ENCODE measurements around the gene WDR7.
A peak's percentile ranks its signal among the peaks of the same experiment; 100 is the strongest.

WDR7 gene

GRCh38 chr18:56650944-56651770, at the start of gene WDR7:
Gene WDR7, plus strand, starts transcription at chr18:56651359. Its CDS starts 21,157 bp downstream, at chr18:56672516.
- DNase-seq (ENCODE audit: low spot score) = peak; percentile 77

GRCh38 chr18:56606618-56607017, 44.5 kb upstream of the WDR7 start:
- no peak for DNase-seq (ENCODE audit: low spot score)

GRCh38 chr18:56615738-56616520, 35.2 kb upstream of the WDR7 start:
- DNase-seq (ENCODE audit: low spot score) = no peak

GRCh38 chr18:56627991-56628390, 23.2 kb upstream of the WDR7 start:
- no peak for DNase-seq (ENCODE audit: low spot score)

- DNase-seq (ENCODE audit: low spot score) = no peak
Observed at GRCh38 chr18:56632070-56633022, 18.8 kb upstream of the WDR7 start.

- no peak for DNase-seq (ENCODE audit: low spot score)
Observed at GRCh38 chr18:56635007-56635406, 16.2 kb upstream of the WDR7 start.

GRCh38 chr18:56637176-56637575, 14.0 kb upstream of the WDR7 start:
- no peak for DNase-seq (ENCODE audit: low spot score)

GRCh38 chr18:56637711-56638231, 13.4 kb upstream of the WDR7 start:
- DNase-seq (ENCODE audit: low spot score) = no peak

- peak; percentile 93 for DNase-seq (ENCODE audit: low spot score)
Observed at GRCh38 chr18:56638232-56639103, 12.7 kb upstream of the WDR7 start, which contains the start of gene TXNL1. Gene TXNL1, minus strand, starts transcription at chr18:56638592. Its CDS starts 152 bp downstream, at chr18:56638440.

GRCh38 chr18:56639104-56639381, 12.1 kb upstream of the WDR7 start:
- no peak for DNase-seq (ENCODE audit: low spot score)

- no peak for DNase-seq (ENCODE audit: low spot score)
Observed at GRCh38 chr18:56639571-56639970, 11.6 kb upstream of the WDR7 start.

- peak; percentile 8 for DNase-seq (ENCODE audit: low spot score)
Observed at GRCh38 chr18:56641714-56642337, 9.3 kb upstream of the WDR7 start.

GRCh38 chr18:56643381-56643780, 7.8 kb upstream of the WDR7 start:
- no peak for DNase-seq (ENCODE audit: low spot score)

- no peak for DNase-seq (ENCODE audit: low spot score)
Observed at GRCh38 chr18:56645415-56646016, 5.6 kb upstream of the WDR7 start.

GRCh38 chr18:56647071-56647470, 4.1 kb upstream of the WDR7 start:
- no peak for DNase-seq (ENCODE audit: low spot score)

GRCh38 chr18:56647951-56648893, 2.9 kb upstream of the WDR7 start:
- DNase-seq (ENCODE audit: low spot score) = no peak

GRCh38 chr18:56649996-56650395, 1.2 kb upstream of the WDR7 start:
- no peak for DNase-seq (ENCODE audit: low spot score)

- no peak for DNase-seq (ENCODE audit: low spot score)
Observed at GRCh38 chr18:56651771-56652092, 573 bp downstream of the WDR7 start.

GRCh38 chr18:56652802-56653201, 1.6 kb downstream of the WDR7 start:
- DNase-seq (ENCODE audit: low spot score) = no peak

Data from hepatic stellate cell (primary cell).